ENCODE results near the gene CNTN4.

- TF ChIP-seq NR2C2 (CRISPR knock-in tag; IDR thresholded peaks at IDR 0.05) = no peak
- TF ChIP-seq USF1 (CRISPR knock-in tag; IDR thresholded peaks at IDR 0.05) = no peak
- TF ChIP-seq ATF2 (CRISPR knock-in tag; IDR thresholded peaks at IDR 0.05; ENCODE audit: borderline replicate concordance, low read depth) = no peak
- TF ChIP-seq CTCF (IDR thresholded peaks at IDR 0.05) = no peak
- no peak for TF ChIP-seq ETV6 (CRISPR knock-in tag; IDR thresholded peaks at IDR 0.05)
- TF ChIP-seq PRDM15 (CRISPR knock-in tag; IDR thresholded peaks at IDR 0.05) = no peak
- TF ChIP-seq ZBTB43 (CRISPR knock-in tag; IDR thresholded peaks at IDR 0.05) = no peak
These were observed 212.4 kb downstream of the CNTN4 start for GRCh38 chr3:2311022-2311421.
